Activated naive CD8-positive, alpha-beta T cell treated with anti-CD3 and anti-CD28 coated beads, Interleukin-2, amount 50 U/mL, for 16 hours (primary cell): Measurements from ENCODE around the gene GSK3A.

ENCODE experiments used
- DNase-seq: peaks from one replicate; pipeline ENCODE4 v3.0.0-alpha.2; 2020; ENCODE audit warnings: low read depth, low spot score

GSK3A gene

DNA sequence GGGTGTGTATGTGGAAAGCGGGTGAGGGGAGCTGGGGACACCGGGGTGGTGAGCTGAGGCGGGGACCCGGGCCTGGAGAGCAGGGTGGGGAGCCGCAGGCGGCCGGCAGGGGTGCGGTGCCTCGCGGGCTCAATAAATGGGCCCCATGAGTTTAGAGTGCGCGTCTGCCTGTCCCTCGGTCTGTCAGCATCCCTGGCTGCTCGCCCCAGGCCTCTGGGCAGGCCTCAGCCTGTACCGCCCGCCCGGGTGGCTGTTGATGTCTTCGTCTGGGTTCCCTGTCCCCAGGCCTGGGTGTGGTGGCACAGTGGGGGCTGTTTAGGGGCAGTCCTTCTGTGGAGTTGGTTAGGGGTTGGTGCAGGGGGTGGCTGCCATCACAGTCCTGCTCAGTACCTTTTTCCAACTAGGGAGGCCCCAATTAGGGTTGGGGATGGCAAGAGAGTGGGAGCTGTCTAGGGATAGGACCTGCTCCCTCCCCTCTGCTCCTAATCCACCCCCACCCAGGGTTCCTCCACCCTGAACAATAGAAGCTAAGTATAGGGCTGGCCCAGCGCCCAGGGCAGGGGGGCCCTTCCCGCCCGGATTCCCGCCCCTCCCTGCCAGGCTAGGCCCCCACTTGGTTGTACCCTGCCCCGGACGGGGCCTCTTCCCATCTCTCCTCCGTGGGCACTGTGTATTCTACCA is 38.9 kb upstream of the GSK3A start:
- no peak for DNase-seq

DNA sequence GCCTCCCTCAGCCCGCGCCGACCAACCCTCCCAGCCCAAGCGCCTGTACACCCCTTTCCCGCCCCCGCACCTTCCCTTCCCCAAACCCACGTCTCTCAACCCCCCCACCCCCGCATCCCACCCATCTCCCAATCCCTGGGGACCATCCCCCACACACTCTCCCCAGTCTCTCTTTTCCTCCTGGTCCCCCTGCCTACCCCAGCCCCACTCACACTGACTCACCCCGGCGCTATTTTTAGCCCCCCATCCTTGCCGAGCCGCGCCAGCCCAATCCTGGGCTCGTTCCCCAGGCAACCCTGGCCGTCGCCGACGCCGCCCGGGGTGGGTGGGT is 38.4 kb upstream of the GSK3A start:
- DNase-seq = no peak

- DNase-seq = peak; percentile 63
These were observed 37.8 kb upstream of the GSK3A start for GRCh38 chr19:42279902-42280814.

DNA sequence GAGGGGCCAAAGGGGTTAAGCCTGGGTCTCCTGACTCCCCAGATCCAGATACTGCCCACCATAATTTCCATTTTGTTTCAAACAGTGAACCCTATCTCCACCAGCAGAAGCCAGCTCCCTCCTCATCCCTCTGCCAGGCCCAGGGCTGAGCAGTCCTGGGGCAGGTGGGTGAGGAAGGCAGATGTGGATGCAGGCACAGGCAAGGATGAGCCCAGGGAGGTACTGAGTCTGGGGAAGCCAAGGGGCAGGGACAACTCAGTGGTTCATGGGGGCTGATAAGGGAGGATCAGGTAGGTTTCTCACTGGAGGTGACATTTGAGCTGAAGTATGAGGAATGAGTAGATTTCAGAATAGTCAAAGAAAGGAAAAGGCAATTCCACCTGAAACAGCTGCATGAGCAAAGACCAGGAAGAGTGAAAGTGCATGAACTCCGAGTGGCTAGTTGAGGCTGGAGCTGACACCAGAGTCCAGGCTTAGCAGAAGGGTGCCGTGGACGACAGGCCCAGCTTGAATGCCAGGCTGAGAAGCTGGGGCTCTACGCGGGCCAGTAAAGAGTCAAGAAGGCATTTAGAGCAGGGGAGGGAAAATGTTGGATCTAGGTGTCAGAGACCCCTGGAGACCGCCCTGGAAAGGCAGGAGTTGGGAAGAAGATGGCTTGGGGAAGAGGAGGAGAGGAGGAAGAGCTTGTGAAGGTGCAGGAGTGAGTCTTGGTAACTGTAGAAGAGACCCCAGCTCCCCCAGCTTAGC is 36.9 kb upstream of the GSK3A start:
- no peak for DNase-seq

- DNase-seq = no peak
These were observed 36.2 kb upstream of the GSK3A start for GRCh38 chr19:42278452-42279154.

GRCh38 chr19:42277821-42278451 is 35.5 kb upstream of the GSK3A start:
- DNase-seq = no peak

DNA sequence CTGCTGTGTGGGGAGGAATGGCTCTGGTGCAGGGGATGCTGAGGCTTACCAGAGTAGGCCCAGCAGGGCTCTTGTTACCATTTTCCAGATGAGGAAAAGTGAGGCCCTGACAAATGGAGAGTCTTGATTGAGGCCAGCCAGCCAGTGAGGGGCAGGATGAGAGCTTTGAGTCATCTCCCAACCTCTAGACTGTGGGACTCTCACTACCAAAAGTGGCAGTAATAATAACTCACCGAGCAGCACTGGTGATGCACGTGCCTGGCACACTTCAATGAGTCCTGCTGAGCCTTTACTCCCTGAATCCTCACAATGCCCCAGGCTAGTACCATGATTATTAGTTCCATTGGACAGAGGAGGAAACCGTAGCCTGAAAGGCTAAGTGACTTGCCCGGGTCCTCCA is 34.4 kb upstream of the GSK3A start:
- no peak for DNase-seq

DNA sequence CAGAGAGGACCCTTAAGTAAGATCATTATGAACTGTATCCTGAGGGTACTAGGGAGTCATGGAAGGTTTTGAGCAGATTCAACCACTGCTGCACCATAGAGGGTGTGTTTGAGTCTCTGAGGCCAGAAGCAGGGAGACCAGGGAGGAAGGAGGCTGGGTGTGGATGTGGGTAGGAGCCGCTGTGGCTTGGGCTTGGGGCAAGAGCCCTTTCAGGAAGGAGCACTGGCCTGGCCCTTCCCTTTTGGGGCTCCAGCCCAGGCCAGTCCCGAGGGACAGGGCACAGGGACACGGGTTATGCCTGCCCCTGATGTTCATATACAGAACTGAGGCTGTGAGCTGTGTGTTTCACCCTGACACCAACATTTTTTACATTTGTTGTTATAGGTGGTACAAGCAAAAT is 33.9 kb upstream of the GSK3A start:
- DNase-seq = no peak

- no peak for DNase-seq
These were observed 33.1 kb upstream of the GSK3A start for GRCh38 chr19:42275517-42275916.

DNA sequence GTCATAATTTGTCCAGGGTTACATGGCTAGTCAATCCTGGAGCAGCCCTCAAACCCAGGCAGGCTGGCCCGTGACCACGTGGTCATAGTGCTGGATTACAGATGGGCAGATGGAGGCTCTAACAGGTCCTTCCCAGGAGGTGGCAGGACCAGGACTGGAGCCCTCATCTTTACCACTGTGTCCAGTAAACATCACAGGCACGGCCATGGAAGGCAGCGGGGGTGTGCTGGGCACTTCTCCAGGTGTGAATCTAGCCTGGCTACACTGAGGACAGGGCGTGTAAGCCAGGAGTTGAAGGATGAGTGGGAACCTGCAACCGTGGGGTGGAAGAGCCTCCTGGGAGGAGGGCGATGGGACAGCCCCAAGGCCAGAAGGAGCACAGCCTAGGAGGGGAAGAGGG is 32.7 kb upstream of the GSK3A start:
- no peak for DNase-seq

GRCh38 chr19:42274065-42274682 is 31.8 kb upstream of the GSK3A start:
- no peak for DNase-seq

GRCh38 chr19:42273407-42274064 is 31.1 kb upstream of the GSK3A start:
- no peak for DNase-seq

- no peak for DNase-seq
These were observed 30.6 kb upstream of the GSK3A start for GRCh38 chr19:42272989-42273406.

GRCh38 chr19:42272535-42272897 is 30.1 kb upstream of the GSK3A start:
- no peak for DNase-seq

DNA sequence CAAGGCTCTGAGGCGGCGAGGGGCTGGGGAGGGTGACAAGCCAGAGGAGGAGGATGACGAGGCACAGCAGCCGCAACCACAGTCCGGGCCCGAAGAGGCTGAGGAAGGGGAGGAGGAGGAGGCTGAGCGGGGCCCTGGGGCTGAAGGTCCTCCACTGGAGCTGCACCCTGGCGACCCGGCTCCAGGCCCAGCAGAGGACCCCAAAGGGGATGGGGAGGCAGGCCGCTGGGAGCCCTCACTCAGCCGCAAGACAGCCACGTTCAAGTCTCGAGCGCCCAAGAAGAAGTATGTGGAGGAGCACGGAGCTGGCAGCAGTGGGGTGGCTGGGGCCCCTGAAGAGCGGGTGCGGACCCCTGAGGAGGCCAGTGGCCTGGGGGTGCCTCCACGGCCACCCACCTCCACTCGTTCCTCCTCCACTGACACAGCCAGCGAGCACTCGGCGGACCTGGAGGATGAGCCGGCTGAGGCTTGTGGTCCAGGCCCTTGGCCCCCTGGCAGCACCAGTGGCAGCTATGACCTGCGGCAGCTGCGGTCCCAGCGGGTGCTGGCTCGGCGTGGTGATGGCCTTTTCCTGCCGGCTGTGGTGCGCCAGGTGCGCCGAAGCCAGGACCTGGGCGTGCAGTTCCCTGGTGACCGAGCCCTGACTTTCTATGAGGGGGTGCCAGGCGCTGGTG is 29.6 kb upstream of the GSK3A start:
- DNase-seq = no peak

GRCh38 chr19:42271045-42271419 is 28.6 kb upstream of the GSK3A start:
- no peak for DNase-seq

DNA sequence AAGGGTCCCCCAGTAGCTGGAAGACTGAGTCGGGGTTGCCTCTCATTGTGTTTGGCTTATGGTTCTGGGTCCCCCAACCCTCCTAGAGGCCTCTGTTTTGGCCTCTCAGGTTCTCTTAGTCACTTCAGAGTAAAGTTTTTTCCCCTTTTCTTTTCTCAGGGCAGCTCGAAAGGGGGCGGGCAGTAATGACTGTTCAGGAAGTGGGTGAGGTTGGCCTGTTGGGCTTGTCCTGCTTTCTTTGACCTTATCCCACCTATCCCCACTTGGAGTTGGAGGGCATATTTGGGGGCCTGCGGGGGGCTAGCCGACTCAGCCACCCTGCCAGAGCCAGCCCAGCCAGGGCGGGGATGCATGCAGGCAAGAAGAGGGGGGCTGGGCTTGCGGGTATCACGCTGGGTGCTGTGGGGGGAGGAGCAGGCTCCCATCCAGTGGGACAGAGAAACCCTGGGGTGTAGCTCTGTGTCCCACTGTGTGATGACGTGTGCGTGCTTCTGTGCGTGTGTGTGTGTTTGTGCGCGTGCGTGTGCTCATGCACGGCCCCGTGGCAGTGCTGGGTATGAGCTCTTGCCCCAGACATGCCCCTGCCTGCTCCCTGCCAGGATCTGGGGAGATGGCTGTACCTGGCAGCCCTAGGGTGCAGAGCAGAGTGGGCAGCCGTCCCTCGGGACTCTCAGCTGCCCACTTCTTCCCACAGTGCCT is 28.1 kb upstream of the GSK3A start:
- DNase-seq = no peak

DNA sequence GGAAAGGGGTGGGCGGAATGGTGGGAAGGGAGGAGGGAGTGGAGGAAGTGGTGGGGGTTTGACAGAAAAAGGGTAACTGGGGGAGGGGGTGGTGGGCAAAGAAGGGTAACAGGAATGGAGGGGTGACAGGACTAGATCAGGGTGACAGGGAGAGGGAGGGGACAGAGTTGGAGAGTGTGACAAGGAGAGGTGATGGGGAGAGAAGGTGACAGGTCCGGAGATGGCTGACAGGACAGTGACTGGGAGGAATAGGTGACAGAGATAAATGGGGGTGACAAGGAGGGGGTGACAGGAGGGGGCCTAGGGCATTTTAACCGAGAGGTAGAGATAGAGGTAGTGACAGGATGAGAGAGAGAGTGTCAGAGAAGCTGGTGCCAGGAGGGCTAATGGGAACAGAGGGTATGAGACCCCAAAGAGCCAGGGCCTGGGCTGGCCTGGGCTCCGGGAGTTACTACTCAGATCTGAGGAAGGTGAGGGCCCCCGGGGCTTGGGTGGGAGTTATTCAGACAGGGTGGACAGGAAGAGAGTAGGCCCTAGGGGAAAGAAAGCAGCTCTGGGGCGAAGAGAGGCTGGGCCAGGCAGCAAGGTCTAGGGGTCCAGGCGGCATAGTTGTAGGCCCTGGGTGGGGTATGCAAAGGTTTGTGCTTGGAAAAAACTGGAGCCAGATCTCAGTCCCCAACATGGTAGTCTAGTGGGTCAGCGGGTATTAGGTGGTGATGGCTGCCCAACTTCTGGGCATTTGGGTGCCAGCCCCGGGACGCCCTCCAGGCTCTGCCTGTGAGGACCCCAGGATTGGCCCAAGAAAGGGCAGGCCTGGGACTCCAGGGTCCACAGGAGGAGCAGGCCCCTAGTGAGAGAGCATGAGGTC is 27.3 kb upstream of the GSK3A start:
- no peak for DNase-seq
